HG02642 (cell line): ENCODE results near the gene ANXA9.

Source experiments
- ATAC-seq: cut with Tn5 transposase; IDR thresholded peaks from one replicate; pipeline ENCODE4 v1.9.1; 2021; ENCODE audit warnings: mild to moderate bottlenecking; ENCODE audit not compliant: unreplicated experiment, poor library complexity

The ANXA9 gene

DNA sequence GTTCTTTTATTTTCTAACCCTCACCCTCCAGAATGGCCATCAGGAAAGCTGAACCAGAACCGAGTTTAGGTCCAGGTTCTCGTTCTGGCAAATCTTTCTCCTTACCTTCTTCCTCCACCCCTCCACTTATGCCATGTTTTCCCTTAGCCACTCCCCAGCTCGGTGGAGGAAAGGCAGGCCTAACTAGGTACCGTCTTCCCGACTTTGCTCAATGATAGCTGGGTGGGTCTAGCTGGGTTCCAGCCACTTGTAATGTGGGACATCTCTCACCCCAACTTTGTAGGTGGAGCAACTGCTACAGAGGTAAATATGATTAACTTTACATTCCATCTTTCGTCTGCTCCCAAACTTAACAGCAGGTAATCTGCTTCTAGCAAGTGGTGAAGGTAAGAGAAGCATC lies 54.9 kb downstream of the ANXA9 start:
- no peak for ATAC-seq

DNA sequence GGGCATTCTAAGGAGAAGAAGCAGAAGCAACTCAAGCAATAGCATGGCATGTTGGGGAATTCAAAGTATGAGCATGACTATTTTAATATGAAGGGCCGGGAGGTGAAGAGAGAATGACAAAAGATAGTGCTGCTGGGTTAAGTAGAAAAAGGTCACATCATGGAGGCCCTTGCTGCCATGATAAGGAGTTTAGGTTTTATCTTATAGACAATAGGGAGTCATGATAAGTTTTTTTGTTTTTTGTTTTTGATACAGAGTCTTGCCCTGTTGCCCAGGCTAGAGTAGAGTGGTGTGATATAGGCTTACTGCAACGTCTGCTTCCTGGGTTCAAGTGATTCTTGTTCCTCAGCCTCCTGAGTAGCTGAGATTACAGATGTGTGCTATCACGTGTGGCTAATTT lies 57.4 kb downstream of the ANXA9 start:
- no peak for ATAC-seq

DNA sequence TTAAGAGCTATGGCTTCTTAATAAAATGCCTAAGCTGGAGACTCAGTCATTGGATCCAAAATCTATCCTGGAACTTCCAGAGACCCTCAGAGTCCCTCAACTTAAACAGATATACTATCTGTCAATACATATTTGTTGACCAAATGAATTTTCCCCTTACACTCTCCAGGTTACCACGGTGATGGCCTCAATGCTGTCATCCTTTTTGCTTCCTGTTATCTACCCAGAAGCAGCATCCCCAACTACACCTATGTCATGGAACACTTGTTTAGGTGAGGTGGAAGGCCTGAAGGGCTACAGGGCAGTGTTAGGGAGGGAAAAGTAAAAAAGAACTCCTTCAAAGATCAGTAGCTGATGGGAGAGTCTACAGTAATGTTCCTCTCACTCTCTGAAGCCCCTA lies 61.1 kb downstream of the ANXA9 start:
- ATAC-seq: no peak
